ENCODE results near the gene GULP1. TPM values are rescaled to one million over a fixed set of nuclear protein-coding genes. Genes with fewer than 3 reads are reported as not detected.

GULP1 gene
- total RNA-seq, 2 experiments from 2014 or later, result not detected

- intact Hi-C loops (cut with micrococcal nuclease), result no loop called here
Measured at GRCh38 chr2:188403676-188404075, 112.0 kb downstream of the GULP1 start.

GRCh38 chr2:188404341-188405004, 112.8 kb downstream of the GULP1 start:
- peaks cover 2% of the 10 kb centered on the region for H3K36me3 Mint-ChIP-seq (ENCODE audit: low read depth)
- H3K4me3 Mint-ChIP-seq, result no peak overlapping the region
- H3K27ac Mint-ChIP-seq, result no peak overlapping the region
- no peak for DNase-seq
- CTCF ChIA-PET, result no interaction called here
- H3K9me3 Mint-ChIP-seq, result peaks cover 5% of the 10 kb centered on the region
- H3K27me3 Mint-ChIP-seq, result no peaks in the 10 kb centered on the region
- TF ChIP-seq, protein P1, sequence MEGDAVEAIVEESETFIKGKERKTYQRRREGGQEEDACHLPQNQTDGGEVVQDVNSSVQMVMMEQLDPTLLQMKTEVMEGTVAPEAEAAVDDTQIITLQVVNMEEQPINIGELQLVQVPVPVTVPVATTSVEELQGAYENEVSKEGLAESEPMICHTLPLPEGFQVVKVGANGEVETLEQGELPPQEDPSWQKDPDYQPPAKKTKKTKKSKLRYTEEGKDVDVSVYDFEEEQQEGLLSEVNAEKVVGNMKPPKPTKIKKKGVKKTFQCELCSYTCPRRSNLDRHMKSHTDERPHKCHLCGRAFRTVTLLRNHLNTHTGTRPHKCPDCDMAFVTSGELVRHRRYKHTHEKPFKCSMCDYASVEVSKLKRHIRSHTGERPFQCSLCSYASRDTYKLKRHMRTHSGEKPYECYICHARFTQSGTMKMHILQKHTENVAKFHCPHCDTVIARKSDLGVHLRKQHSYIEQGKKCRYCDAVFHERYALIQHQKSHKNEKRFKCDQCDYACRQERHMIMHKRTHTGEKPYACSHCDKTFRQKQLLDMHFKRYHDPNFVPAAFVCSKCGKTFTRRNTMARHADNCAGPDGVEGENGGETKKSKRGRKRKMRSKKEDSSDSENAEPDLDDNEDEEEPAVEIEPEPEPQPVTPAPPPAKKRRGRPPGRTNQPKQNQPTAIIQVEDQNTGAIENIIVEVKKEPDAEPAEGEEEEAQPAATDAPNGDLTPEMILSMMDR (IDR thresholded peaks at IDR 0.05), result no peak
- ATAC-seq, result no peak
- intact Hi-C loops (cut with micrococcal nuclease), result no loop called here
- H3K4me1 Mint-ChIP-seq (ENCODE audit: low read depth), result no peaks in the 10 kb centered on the region
- POLR2A ChIA-PET, result no interaction called here

More at GRCh38 chr2:188403676-188404075, 112.0 kb downstream of the GULP1 start:
- TF ChIP-seq, protein P1 (IDR thresholded peaks at IDR 0.05), result no peak
- no peak for ATAC-seq
- DNase-seq, result no peak
- H3K4me1 Mint-ChIP-seq (ENCODE audit: low read depth), result no peaks in the 10 kb centered on the region
- no peaks in the 10 kb centered on the region for H3K27me3 Mint-ChIP-seq
- CTCF ChIA-PET, result no interaction called here
- no peak overlapping the region for H3K4me3 Mint-ChIP-seq
- POLR2A ChIA-PET, result no interaction called here
- peaks cover 2% of the 10 kb centered on the region for H3K36me3 Mint-ChIP-seq (ENCODE audit: low read depth)
- no peak overlapping the region for H3K27ac Mint-ChIP-seq
- H3K9me3 Mint-ChIP-seq, result peaks cover 5% of the 10 kb centered on the region

DNA sequence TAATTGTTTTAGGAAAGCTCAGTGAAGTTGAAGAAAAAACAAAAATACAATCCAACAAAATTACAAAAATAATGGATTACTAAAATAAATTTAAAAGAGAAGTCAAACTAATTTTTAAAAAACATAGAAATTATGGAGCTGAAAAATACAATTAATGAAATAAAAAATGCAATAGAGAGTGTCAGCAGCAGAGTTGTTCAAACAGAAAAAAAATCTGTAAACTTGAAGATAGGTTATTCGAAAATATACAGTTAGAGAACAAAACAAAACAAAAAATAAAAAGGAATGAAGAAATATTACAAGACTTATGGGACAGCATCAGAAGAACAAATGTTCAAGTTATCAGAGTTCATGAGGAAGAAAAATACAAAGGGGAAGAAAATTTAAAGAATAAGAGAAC, 114.7 kb downstream of the GULP1 start:
- ChIA-PET POLR2A (no interaction called here), CTCF (interaction anchor here (1.2 kb wide), 1 partner anchor 12 kb away, joined by 5 read pairs; no protein-coding TSS in a partner anchor)
- H3K4me3 Mint-ChIP-seq, result no peak overlapping the region
- intact Hi-C loops (cut with micrococcal nuclease), result no loop called here
- no peak overlapping the region for H3K27ac Mint-ChIP-seq
- no peaks in the 10 kb centered on the region for H3K27me3 Mint-ChIP-seq
- TF ChIP-seq, protein P1 (IDR thresholded peaks at IDR 0.05), result no peak
- H3K36me3 Mint-ChIP-seq (ENCODE audit: low read depth), result peaks cover 2% of the 10 kb centered on the region
- DNase-seq (no peak), ATAC-seq (no peak)
- no peaks in the 10 kb centered on the region for H3K4me1 Mint-ChIP-seq (ENCODE audit: low read depth)
- H3K9me3 Mint-ChIP-seq, result peaks cover 5% of the 10 kb centered on the region

- no peaks in the 10 kb centered on the region for H3K27me3 Mint-ChIP-seq
- TF ChIP-seq, protein P1 (IDR thresholded peaks at IDR 0.05), result no peak
- no peak overlapping the region for H3K27ac Mint-ChIP-seq
- H3K36me3 Mint-ChIP-seq (ENCODE audit: low read depth), result peaks cover 2% of the 10 kb centered on the region
- POLR2A ChIA-PET, result no interaction called here
- ATAC-seq, result no peak
- intact Hi-C loops (cut with micrococcal nuclease), result no loop called here
- CTCF ChIA-PET, result no interaction called here
- H3K4me1 Mint-ChIP-seq (ENCODE audit: low read depth), result no peaks in the 10 kb centered on the region
- DNase-seq, result no peak
- H3K9me3 Mint-ChIP-seq, result peaks cover 8% of the 10 kb centered on the region
- no peak overlapping the region for H3K4me3 Mint-ChIP-seq
Measured at GRCh38 chr2:188410504-188411235, 119.0 kb downstream of the GULP1 start.

DNA sequence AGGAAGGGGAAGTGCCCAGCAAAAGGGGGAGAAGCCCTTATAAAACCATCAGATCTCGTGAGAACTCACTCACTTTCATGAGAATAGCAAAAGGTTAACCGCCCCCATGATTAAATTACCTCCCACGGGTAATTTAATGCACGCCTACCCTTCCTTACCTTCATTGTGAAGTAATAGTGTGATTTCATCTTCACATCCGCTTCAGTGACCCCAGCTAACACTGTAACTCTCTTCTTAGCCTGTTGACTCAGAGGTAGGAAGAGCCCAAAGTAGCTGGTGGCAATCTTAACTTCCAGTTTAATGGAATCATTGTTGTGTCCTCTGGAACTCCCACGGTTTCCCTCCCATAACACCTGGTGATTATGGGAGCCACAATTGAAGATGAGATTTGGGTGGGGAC, 120.5 kb downstream of the GULP1 start:
- ChIA-PET POLR2A (no interaction called here), CTCF (no interaction called here)
- H3K36me3 Mint-ChIP-seq (ENCODE audit: low read depth), result no peaks in the 10 kb centered on the region
- peaks cover 4% of the 10 kb centered on the region for H3K9me3 Mint-ChIP-seq
- no peaks in the 10 kb centered on the region for H3K27me3 Mint-ChIP-seq
- no peak overlapping the region for H3K27ac Mint-ChIP-seq
- no peaks in the 10 kb centered on the region for H3K4me1 Mint-ChIP-seq (ENCODE audit: low read depth)
- TF ChIP-seq, protein P1 (IDR thresholded peaks at IDR 0.05), result no peak
- H3K4me3 Mint-ChIP-seq, result no peak overlapping the region
- ATAC-seq, result no peak
- intact Hi-C loops (cut with micrococcal nuclease), result no loop called here
- no peak for DNase-seq
